ENCODE measurements around the gene S100A12.

Gene S100A12

GRCh38 chr1:153396461-153396860 lies 21.0 kb upstream of the S100A12 start:
- DNase-seq: no peak

DNA sequence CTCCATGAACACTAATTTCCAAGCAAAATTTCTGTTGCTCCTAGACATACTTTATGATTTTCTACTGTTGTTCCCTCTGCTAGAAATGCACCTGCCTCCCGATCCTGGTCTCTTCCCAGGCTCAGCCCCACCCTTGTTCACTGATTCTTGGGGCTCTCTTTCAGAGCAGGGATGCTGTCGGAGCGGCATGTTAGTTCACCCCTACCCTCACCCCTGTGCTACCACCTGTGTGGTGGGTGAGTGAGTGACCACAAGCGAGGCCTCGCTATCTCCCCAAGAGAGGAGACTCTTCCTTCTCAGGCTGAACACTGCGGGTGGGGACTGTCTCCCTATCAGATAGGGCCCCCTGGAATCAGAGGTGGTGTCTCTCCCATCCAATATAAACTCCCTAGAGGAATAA lies 20.4 kb upstream of the S100A12 start:
- DNase-seq: no peak

GRCh38 chr1:153395136-153395685 lies 19.8 kb upstream of the S100A12 start:
- DNase-seq: no peak

- no peak for DNase-seq
These were observed 19.0 kb upstream of the S100A12 start for GRCh38 chr1:153394391-153394790.

GRCh38 chr1:153393926-153394325 lies 18.5 kb upstream of the S100A12 start:
- DNase-seq: no peak

DNA sequence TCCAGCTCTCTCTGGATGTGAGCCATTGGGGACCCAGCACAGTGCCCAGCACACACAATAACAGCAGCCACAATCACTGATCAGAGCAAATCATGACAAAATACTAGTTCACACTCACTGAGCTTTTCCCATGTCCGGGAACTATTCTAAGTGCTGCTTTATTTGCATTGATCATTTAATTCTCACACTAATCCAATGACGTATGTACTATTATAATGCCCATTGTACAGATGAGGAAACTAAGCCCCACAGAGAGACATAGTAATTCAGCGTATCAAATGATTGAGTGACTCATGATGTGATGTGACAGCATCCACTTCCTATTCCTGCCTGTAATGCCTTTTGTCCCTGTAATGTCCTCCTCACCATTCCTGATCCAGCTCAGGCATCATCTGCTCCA lies 17.4 kb upstream of the S100A12 start:
- no peak for DNase-seq

GRCh38 chr1:153392258-153392657 lies 16.8 kb upstream of the S100A12 start:
- DNase-seq: no peak

DNA sequence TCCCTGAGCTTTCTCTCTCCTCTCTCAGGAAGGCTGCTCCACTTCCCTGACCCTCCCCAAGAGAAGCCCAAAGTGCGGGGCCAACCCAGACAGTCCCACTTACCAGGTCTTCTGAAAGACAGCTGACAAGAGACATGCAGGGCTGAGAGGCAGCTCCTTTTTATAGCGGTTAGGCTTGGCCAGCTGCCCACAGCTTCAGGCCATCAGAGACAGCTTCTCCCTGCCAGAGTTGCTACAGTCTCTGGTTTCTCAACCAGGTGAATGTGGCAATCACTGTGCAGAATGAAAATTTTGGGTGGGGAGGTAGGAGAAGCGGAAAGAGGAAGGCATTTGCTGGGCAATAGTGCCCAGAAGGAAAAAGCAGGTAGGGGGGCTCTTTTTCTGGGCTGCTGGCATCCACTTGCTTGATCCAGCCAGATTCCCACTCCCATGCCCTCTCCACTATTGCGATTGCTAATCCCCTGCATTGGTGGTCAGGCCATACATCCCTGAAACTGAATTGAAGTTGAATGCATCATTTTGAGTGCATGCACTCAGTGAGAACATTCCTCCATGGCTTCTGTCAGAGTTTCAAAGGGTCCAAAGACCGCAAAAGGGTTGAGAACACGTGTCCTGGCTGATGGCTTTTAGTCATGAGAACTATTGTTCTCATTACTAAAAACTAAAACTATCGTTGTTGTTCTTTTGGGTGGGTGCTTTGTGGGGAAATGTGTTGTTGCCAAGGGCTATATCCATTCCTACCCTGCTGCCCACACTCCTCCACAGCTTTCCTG lies 15.7 kb upstream of the S100A12 start, which contains the start of gene S100A8:
S100A8 (minus strand) TSS at position 136 of the 773 bp plus-strand sequence. CDS start 538 bp downstream, outside the sequence.
- peak; percentile 60 for DNase-seq

DNA sequence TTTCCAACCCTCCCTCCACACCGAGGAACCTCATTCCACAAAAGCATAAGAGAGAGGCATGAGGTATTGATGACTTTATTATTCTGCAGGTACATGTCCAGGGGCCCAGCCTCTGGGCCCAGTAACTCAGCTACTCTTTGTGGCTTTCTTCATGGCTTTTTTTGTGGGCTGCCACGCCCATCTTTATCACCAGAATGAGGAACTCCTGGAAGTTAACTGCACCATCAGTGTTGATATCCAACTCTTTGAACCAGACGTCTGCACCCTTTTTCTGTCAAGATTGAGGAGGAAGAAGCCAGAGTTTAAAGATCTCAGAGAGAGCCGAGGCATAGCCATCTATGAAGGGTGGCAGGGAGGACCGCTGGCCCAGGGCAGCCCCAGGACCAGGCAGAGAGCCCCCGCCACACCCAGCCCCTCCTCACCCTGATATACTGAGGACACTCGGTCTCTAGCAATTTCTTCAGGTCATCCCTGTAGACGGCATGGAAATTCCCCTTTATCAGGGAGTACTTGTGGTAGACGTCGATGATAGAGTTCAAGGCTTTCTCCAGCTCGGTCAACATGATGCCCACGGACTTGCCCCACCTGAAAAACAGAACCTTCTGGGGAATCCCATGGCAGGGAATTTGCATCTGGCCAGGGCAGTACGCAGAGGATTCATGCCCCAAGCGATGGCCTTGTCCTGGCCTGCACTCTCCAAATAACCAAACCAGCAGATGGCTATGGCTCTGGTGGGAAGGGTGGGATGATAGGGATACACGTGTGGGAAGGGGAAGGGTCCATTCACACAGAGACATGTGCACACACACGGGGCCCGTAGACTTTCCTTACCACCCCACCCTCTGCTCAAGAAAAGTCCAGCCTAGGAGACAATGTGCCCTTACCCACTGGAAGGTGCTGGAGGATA lies 14.8 kb upstream of the S100A12 start:
- no peak for DNase-seq

GRCh38 chr1:153389401-153389800 lies 14.0 kb upstream of the S100A12 start:
- DNase-seq: no peak

- DNase-seq: no peak
These were observed 12.4 kb upstream of the S100A12 start for GRCh38 chr1:153387785-153388184.

DNA sequence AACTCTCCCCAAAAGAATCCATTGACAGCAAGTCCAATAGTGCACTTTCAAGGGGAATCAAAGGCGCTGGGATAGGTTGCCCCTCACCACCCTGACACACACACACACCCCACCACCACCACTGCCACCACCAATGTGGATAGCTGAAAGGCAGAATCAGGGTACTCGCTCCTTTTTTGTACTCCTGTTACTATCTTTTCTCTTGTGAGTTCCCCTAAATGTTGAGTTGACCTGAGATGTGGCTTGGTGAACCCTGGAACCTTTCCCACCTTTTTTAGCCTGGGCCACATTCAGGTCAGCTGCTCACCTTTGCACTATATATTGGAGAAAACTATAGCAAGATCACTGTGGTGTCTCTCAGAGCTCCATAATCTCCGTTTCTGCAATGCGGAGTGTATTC lies 11.6 kb upstream of the S100A12 start:
- no peak for DNase-seq

- no peak for DNase-seq
These were observed 11.1 kb upstream of the S100A12 start for GRCh38 chr1:153386500-153386901.

DNA sequence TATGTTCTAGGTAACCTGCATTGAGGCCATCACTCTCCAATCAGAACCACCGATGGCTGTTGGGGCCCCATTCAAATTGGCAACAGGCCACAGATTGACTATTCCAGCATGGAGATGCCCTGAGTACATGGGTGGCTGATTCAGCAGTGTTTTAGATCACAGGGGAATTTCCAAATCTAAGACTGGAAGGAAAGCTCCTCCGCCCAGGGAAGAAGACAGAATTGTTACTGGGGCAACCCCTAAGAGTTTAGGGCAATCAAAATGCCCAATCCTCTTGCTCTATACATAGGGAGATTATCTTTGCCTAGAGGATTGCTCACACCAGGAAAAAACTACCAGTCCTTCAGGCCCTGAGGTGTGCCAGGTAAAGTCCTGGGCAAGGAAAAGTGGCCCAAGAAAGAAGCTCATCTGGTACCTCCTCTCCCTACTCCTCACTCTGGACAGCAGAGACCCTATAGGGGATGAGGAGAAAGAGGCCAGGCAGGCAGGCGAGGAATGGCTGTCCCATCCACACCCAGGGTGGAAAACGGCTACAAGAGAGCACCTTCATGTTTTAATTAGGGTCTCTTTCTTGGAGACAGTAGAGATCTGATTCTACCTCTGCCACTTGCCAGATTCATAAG lies 9.6 kb upstream of the S100A12 start:
- DNase-seq: no peak

GRCh38 chr1:153380711-153381110 lies 5.3 kb upstream of the S100A12 start:
- DNase-seq: no peak

DNA sequence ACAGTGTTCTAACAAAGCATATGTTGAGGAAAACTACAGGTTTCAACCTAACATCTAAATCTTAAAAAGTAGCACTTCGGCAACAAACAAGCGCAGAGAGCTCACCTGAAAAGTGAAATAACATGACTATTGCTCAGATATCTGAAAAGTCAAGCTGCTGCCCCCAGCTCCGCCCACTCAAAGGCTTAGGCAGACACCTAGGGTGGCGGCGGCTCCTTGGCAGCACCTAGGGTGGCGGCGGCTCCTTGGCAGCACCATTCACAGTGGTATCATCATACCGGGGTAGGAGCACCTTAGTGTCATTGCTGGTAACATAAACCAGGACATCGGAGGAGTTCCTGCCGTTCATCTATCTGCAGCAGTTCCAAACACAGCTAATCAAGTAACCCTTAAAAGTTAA lies 4.2 kb upstream of the S100A12 start:
- DNase-seq: no peak

DNA sequence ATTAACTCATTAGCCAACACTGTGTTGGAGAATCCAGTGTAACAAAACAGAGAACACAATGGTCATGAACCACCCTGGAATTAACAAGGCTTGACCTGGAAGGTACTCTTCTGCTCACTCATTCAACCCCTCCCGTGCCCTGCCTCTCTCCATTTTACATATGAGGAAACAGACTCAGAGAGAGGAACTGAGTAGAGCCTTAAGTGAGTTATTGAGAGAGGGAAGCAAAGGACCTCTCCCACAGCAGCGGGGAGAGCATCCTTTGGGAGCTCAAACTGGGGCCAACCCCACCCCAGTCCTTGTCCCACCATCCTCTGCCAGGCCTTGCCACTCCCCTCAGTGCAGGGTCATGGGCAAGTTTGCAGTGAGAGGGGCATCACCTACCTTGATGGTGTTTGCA lies 1.4 kb downstream of the S100A12 start:
- DNase-seq: no peak

DNA sequence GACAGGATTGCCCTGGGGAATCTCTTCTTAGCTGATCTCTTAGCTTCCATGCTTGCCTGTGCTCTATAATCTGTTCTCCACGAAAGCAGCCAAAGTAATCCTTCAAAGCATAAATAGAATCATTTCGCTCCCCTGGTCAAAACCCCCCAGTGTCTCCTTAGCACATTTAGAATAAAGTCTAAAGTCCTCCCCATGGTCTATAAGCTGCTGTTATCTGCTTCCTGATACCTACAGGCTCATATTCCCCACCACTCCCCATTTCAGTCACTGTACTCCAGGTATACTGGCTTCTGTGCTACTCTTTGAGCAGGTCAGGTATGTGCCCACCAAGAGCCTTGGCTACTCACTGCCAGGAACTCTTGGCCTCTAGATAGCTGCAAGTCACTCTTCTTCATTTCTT lies 2.9 kb downstream of the S100A12 start:
- no peak for DNase-seq

DNA sequence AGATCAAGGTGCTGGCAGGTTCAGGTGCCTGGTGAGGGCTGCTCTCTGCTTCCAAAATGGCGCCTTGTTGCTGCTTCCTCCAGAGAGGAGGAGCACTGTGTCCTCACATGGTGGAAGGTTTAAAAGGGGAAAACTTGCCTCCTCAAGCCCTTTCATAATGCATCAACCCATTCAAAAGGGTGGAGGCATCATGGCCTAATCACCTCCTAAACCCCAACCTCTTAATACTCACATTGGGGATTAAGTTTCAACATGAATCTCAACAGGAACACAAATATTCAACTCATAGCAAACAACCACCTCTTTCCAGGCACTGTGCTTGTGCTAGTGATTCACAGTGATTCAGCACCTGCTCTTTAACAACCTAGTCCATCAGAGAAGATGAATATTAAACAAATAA lies 4.2 kb downstream of the S100A12 start:
- no peak for DNase-seq

DNA sequence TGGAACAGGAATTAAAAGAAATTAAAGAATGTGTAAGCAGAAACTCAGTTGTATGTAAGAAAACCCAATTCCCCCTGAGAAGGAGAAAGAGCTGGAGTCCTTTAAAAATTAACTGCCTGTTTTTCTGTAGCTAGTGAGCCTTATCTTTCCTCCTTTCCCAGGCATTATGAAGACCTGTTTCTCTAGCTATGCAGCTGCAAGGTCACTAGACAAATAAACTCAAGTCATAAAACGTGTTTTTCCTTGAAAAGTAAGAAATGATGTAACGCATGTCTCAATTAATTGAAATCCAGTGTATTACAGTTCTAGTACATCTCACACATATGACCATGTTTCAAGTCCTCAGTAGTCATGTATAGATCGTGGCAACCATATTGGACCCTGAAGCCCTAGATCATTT lies 5.3 kb downstream of the S100A12 start:
- no peak for DNase-seq

DNA sequence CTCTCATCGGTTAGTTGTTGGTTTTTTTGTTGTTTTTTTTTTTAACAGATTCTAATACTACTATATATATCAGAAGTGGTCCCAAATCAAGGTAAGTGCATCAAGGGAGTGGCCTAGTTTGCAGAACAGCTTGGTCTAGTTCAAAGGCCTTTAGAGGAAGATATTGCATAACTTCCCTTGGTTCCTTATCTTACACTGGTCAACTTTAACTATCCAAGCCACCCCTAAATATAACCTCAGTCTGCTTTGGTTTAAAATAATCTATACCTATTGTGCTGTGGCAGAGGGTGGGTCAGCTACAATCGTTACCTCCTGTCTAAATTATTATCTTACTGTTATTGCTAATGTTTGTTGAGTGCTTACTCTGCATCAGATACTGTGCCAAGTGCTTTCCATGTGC lies 6.9 kb downstream of the S100A12 start:
- no peak for DNase-seq

DNA sequence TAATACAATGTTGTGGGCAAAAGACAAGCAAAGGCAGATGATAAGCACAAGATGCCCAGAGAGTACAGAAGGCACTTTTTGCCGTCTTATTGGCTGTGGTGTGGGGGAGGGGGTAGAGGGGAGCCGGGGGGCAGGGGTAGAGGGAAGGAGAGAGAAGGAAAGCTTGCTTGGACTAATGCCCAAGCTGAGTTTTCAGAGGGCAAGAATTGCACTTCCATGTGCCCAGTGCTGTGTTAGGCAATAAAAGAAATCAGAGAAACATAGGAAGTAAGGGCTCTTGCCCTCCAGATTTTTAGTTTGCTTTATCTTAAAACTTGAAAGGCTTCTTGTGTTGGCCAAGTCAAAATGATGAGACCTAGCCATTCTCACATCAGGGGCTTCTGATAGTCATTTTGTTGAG lies 8.3 kb downstream of the S100A12 start:
- DNase-seq: no peak

- DNase-seq: no peak
These were observed 9.2 kb downstream of the S100A12 start for GRCh38 chr1:153366261-153366660.

All from NCI-H2107 (cell line).